H1 (cell line): ENCODE results near the gene TPH2. TPM values are rescaled to one million over a fixed set of nuclear protein-coding genes. Genes with fewer than 3 reads are reported as not detected.

Experiments
- CTCF ChIA-PET: fragments of 300-600 bp; sonication (Branson Sonifier 250); formaldehyde crosslinking; loops from one replicate; lab custom pipeline; 2021; ENCODE audit not compliant: partially characterized antibody; lab: Charles Lee
- POLR2A ChIA-PET: fragments of 300-600 bp; sonication (Branson Sonifier 250); formaldehyde crosslinking; loops from one replicate; lab custom pipeline; 2021; ENCODE audit warnings: inconsistent platforms; ENCODE audit not compliant: partially characterized antibody; lab: Charles Lee
- DNase-seq, 2 experiments: peaks; one replicate each; pipeline versions ENCODE4 v3.0.0 to v3.0.0-alpha.2; 2010 to 2022; ENCODE audit warnings: low spot score in 2 of 2, low read depth in 1 of 2, mixed read lengths in 1 of 2
- FAIRE-seq: peaks from 2 replicates; lab custom pipeline; 2011; peaks lifted over from hg19 to GRCh38; lab: Jason Lieb, UNC
- H2AFZ ChIP-seq: 2 replicates; pipeline ENCODE4 v1.8.1; 2012; ENCODE audit warnings: low read length, inconsistent platforms
- H2AK5ac ChIP-seq: 2 replicates; pipeline ENCODE4 v1.6.1; 2013; ENCODE audit warnings: low read depth, low read length
- H2BK120ac ChIP-seq: replicated peaks from 2 replicates; pipeline ENCODE3; 2013; ENCODE audit warnings: low read depth, low read length, inconsistent platforms
- H2BK12ac ChIP-seq: 2 replicates; pipeline ENCODE4 v1.6.1; 2013; ENCODE audit warnings: low read depth, low read length
- H2BK15ac ChIP-seq: 2 replicates; pipeline ENCODE4 v1.6.1; 2013; ENCODE audit warnings: low read length
- H2BK20ac ChIP-seq: 2 replicates; pipeline ENCODE4 v1.6.1; 2013; ENCODE audit warnings: low read length
- H2BK5ac ChIP-seq: 2 replicates; pipeline ENCODE4 v1.6.1; 2013; ENCODE audit warnings: low read depth, low read length
- H3K14ac ChIP-seq: 2 replicates; pipeline ENCODE4 v1.6.1; 2013; ENCODE audit warnings: inconsistent platforms; ENCODE audit not compliant: insufficient read length
- H3K18ac ChIP-seq: 2 replicates; pipeline ENCODE4 v1.6.1; 2013; ENCODE audit warnings: low read length; ENCODE audit errors: extremely low read depth
- H3K23ac ChIP-seq: 2 replicates; pipeline ENCODE4 v1.6.1; 2013; ENCODE audit warnings: inconsistent platforms; ENCODE audit not compliant: insufficient read length
- H3K23me2 ChIP-seq: 2 replicates; pipeline ENCODE4 v1.6.1; 2013; ENCODE audit warnings: low read depth, low read length
- H3K27ac ChIP-seq: 2 replicates; pipeline ENCODE4 v1.6.1; 2011; ENCODE audit warnings: low read depth, low read length, inconsistent platforms
- H3K27me3 ChIP-seq, 4 experiments: replicated peaks in 1 of 4; 1 replicate in 1 of 4; 2 replicates in 3 of 4; pipeline versions ENCODE4 v1.6.1 to v1.8.1; 2011 to 2013; ENCODE audit warnings: low read length in 3 of 4, mild to moderate bottlenecking in 3 of 4, inconsistent platforms in 2 of 4, mixed read lengths in 2 of 4, moderate library complexity in 1 of 4; ENCODE audit not compliant: control insufficient read depth in 3 of 4, insufficient read depth in 3 of 4; ENCODE audit errors: extremely low read depth in 1 of 4
- H3K36me3 ChIP-seq, 4 experiments: 2 replicates each; pipeline versions ENCODE4 v1.6.1 to v1.8.1; 2011 to 2013; ENCODE audit warnings: mild to moderate bottlenecking in 4 of 4, low read length in 3 of 4, moderate library complexity in 2 of 4, control low read depth in 1 of 4, inconsistent platforms in 1 of 4; ENCODE audit not compliant: insufficient read depth in 4 of 4, control insufficient read depth in 2 of 4
- H3K4ac ChIP-seq: replicated peaks from 2 replicates; pipeline ENCODE3; 2013; ENCODE audit warnings: low read length, low read depth, mixed read lengths, inconsistent platforms; ENCODE audit not compliant: insufficient read length
- H3K4me1 ChIP-seq, 4 experiments: replicated peaks in 1 of 4; 1 replicate in 1 of 4; 2 replicates in 3 of 4; pipeline versions ENCODE4 v1.6.1 to v1.8.1; 2011 to 2013; ENCODE audit warnings: low read length in 3 of 4, inconsistent platforms in 2 of 4, mixed read lengths in 1 of 4; ENCODE audit not compliant: insufficient read depth in 4 of 4, control insufficient read depth in 3 of 4
- H3K4me2 ChIP-seq, 2 experiments: 2 replicates each; pipeline versions ENCODE4 v1.6.1 to v1.8.1; 2011 to 2013; ENCODE audit warnings: low read depth in 2 of 2, low read length in 2 of 2, control low read depth in 1 of 2, inconsistent platforms in 1 of 2, mild to moderate bottlenecking in 1 of 2; ENCODE audit not compliant: insufficient read depth in 1 of 2
- H3K4me3 ChIP-seq, 4 experiments: fragments of 200-600, 300-600 bp in 1 of 4; sonication (generic), shearing (Covaris generic), sonication (Bioruptor Twin) in 1 of 4; 2 replicates each; pipeline versions ENCODE4 v1.5.1 to v1.8.1; 2011 to 2016; ENCODE audit warnings: low read length in 4 of 4, low read depth in 3 of 4, control low read depth in 2 of 4, inconsistent platforms in 2 of 4, mild to moderate bottlenecking in 2 of 4, mixed read lengths in 1 of 4, moderate library complexity in 1 of 4; ENCODE audit not compliant: insufficient read depth in 2 of 4; ENCODE audit errors: extremely low read depth in 1 of 4
- H3K56ac ChIP-seq: replicated peaks from 2 replicates; pipeline ENCODE3; 2013; ENCODE audit warnings: low read depth, mild to moderate bottlenecking, mixed read lengths, low read length, inconsistent platforms; ENCODE audit not compliant: insufficient read length
- H3K79me1 ChIP-seq: 2 replicates; pipeline ENCODE4 v1.6.1; 2013; ENCODE audit warnings: low read depth, low read length, control low read depth
- H3K79me2 ChIP-seq, 2 experiments: 2 replicates each; pipeline versions ENCODE4 v1.6.1 to v1.8.1; 2012 to 2013; ENCODE audit warnings: low read length in 2 of 2, mild to moderate bottlenecking in 2 of 2, inconsistent platforms in 1 of 2; ENCODE audit not compliant: insufficient read depth in 2 of 2, control insufficient read depth in 1 of 2
- H3K9ac ChIP-seq, 4 experiments: replicated peaks in 1 of 4; 1 replicate in 1 of 4; 2 replicates in 3 of 4; pipeline versions ENCODE4 v1.6.1 to v1.8.1; 2011 to 2013; ENCODE audit warnings: low read depth in 3 of 4, low read length in 3 of 4, control low read depth in 2 of 4, mild to moderate bottlenecking in 2 of 4, moderate library complexity in 2 of 4, inconsistent platforms in 1 of 4; ENCODE audit errors: extremely low read depth in 1 of 4
- H3K9me3 ChIP-seq, 2 experiments: 2 replicates each; pipeline versions ENCODE4 v1.6.1 to v1.8.1; 2012 to 2013; ENCODE audit warnings: mild to moderate bottlenecking in 2 of 2, moderate library complexity in 2 of 2, control low read depth in 1 of 2, inconsistent platforms in 1 of 2, low read depth in 1 of 2, low read length in 1 of 2, mixed read lengths in 1 of 2; ENCODE audit not compliant: insufficient read depth in 2 of 2
- H4K20me1 ChIP-seq, 2 experiments: replicated peaks in 1 of 2; 2 replicates each; pipeline versions ENCODE3 to v1.8.1; 2011 to 2013; ENCODE audit warnings: inconsistent platforms in 2 of 2, low read length in 2 of 2, mild to moderate bottlenecking in 1 of 2; ENCODE audit not compliant: insufficient read depth in 2 of 2, control insufficient read depth in 1 of 2
- H4K5ac ChIP-seq: 2 replicates; pipeline ENCODE4 v1.6.1; 2013; ENCODE audit warnings: low read length, low read depth, mixed read lengths, inconsistent platforms; ENCODE audit not compliant: insufficient read length
- H4K8ac ChIP-seq: 2 replicates; pipeline ENCODE4 v1.8.0; 2013; ENCODE audit warnings: mild to moderate bottlenecking, moderate library complexity, low read length, inconsistent platforms; ENCODE audit not compliant: insufficient read depth; ENCODE audit errors: extremely low read depth
- H4K91ac ChIP-seq: replicated peaks from 2 replicates; pipeline ENCODE3; 2013; ENCODE audit warnings: low read length, mixed read lengths, inconsistent platforms; ENCODE audit not compliant: insufficient read length
- KDM1A ChIP-seq: fragments of 200-600, 300-600 bp; sonication (generic); IDR thresholded peaks from 2 replicates; pipeline ENCODE4 v1.7.1; 2016; ENCODE audit warnings: mild to moderate bottlenecking, low read length, borderline replicate concordance
- WGBS, 2 experiments: shearing (Covaris generic) in 1 of 2; methylation state at CpG; one replicate each; pipeline versions ENCODE4 v1.1.6 to v1.1.7; 2013 to 2015; ENCODE audit warnings: low lambda C conversion rate in 2 of 2, mixed read lengths in 2 of 2, inconsistent platforms in 1 of 2, low coverage in 1 of 2, missing lambda C conversion rate in 1 of 2; ENCODE audit not compliant: insufficient replicate concordance in 2 of 2, insufficient coverage in 1 of 2, insufficient read length in 1 of 2; ENCODE audit errors: extremely low coverage in 1 of 2, missing lambda C conversion rate in 1 of 2; 5-methylcytosine and 5-hydroxymethylcytosine counted together
- polyA plus RNA-seq, 7 experiments: library from polyadenylated mRNA; depleted of rRNA in 3 of 7; stranded (reverse) in 5 of 7; unstranded in 2 of 7; fragments of >200 nt in 5 of 7; fragments of 200-250 nt in 2 of 7; gene quantifications; 1 replicate in 5 of 7; 2 replicates in 1 of 7; 4 replicates in 1 of 7; pipeline versions ENCODE4 v1.2.1 to v1.2.3, GENCODE V29; 2011 to 2013; ENCODE audit warnings: missing spikeins in 2 of 7, mixed read lengths in 2 of 7
- total RNA-seq: library from RNA; stranded (reverse); fragmentation: NEBNext Ultra II Directional; extraction: Animal tissue kit (Norgen Biotek cat#: 25700); gene quantifications from 2 replicates; pipeline ENCODE4 v1.2.1, GENCODE V29; 2021

The TPH2 gene
- total and polyA plus RNA-seq, 2 of the 8 experiments (the other 6 are each of a cell fraction or from before 2014, with no cell fraction given), result 0.57 to 1.1 TPM

DNA sequence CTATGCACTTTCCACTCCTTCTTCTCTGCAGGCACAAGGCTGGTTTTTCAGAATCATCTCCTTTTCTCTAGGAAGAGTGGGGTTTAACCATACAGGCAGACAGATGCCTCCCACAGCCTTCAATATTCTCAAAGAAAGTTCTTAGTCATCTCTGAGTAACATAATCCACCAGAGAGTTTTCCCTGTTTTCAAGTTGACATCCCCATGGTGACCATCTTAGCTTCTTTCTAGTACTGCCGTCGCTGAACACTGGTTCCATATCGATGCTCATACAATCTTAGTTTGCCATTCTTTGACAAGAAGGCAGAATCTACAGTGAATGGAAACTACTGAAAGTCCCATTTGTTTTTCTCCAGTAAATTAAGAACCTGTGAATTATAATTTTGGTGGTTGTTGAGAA is 28.6 kb downstream of the TPH2 start:
- no peak overlapping the region for H3K4me2 ChIP-seq
- no peak overlapping the region for H2BK120ac ChIP-seq
- no peak overlapping the region for H3K18ac ChIP-seq
- 91% methylated on average over 3 of the region's 3 CpGs; no CpG with 5 or more reads in 1 of the 2 experiments for WGBS, 2 experiments
- no peaks in the 10 kb centered on the region for H3K79me2 ChIP-seq
- H3K23me2 ChIP-seq, result no peaks in the 10 kb centered on the region
- H3K27ac ChIP-seq, result no peak overlapping the region
- no peak overlapping the region for H2AK5ac ChIP-seq
- no peaks in the 10 kb centered on the region for H4K20me1 ChIP-seq
- H3K14ac ChIP-seq, result no peak overlapping the region
- H2BK12ac ChIP-seq, result no peak overlapping the region
- H4K91ac ChIP-seq, result no peak overlapping the region
- H3K4ac ChIP-seq, result no peak overlapping the region
- no peak for TF ChIP-seq KDM1A
- TF ChIP-seq, all 59 proteins: peak for 0
- H3K79me1 ChIP-seq, result no peaks in the 10 kb centered on the region
- CTCF ChIA-PET, result interaction anchor here (1.1 to 1.6 kb wide), 4 partner anchors 12 to 51 kb away, joined by 3 read pairs; partner anchors contain the start of gene TPH2
- H3K56ac ChIP-seq, result no peak overlapping the region
- DNase-seq (no peak), FAIRE-seq (no peak)
- H3K36me3 ChIP-seq, result no peaks in the 10 kb centered on the region
- no peak overlapping the region for H4K5ac ChIP-seq
- peaks cover 0 to 6% (median 3%) of the 10 kb centered on the region in 4 experiments; a peak in 2 of 7 replicates for H3K4me1 ChIP-seq
- no peak overlapping the region for H3K9ac ChIP-seq
- no peak overlapping the region for H3K23ac ChIP-seq
- no peak overlapping the region for H4K8ac ChIP-seq
- H2BK5ac ChIP-seq, result no peak overlapping the region
- H2AFZ ChIP-seq, result no peak overlapping the region
- POLR2A ChIA-PET, result interaction anchor here (1.1 kb wide), 1 partner anchor 16 kb away, joined by 3 read pairs; no protein-coding TSS in a partner anchor
- no peaks in the 10 kb centered on the region for H3K9me3 ChIP-seq
- H3K27me3 ChIP-seq, result no peaks in the 10 kb centered on the region
- H2BK15ac ChIP-seq, result no peak overlapping the region
- H2BK20ac ChIP-seq, result no peak overlapping the region
- H3K4me3 ChIP-seq, result no peak overlapping the region
